ENCODE results near the gene DCDC2C.
"Not testable (repeated sequence)": the region's sequence is repeated elsewhere in the genome, so short reads cannot be mapped to it uniquely, and the experiment has no call there.

Gene DCDC2C

DNA sequence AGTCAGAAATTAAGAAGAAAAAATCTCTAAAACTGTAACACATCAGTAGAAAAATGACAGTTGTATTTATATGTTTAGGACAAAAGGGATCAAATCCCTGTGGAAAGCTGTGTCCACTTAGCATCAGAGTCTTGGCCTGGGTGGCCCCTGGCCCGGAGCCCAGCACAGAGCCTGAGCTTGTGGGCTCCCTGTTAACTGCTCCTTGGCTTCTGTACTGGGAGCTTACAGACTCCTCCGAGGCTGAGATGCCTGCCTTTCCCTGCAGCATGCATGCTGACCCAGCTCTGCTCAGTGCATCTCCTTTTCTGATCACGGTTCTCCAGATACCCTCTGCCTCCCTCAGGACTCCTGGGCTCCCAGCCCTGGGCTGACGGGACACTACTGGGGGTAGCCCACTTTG is 98.1 kb downstream of the DCDC2C start:
- in situ Hi-C loops (cut with HindIII; ENCODE audit: low sequenced_read_pairs): no loop called here
- TF ChIP-seq CTCF (IDR thresholded peaks at IDR 0.05; ENCODE audit: low read depth, low read length): no peak
- no peak overlapping the region for H3K4me3 ChIP-seq (ENCODE audit: low read depth, low read length)
- DNase-seq (ENCODE audit: low read depth, low spot score): no peak

- TF ChIP-seq CTCF (IDR thresholded peaks at IDR 0.05; ENCODE audit: low read depth, low read length): peak; percentile 27
- no peak overlapping the region for H3K4me3 ChIP-seq (ENCODE audit: low read depth, low read length)
- no peak for DNase-seq (ENCODE audit: low read depth, low spot score)
- in situ Hi-C loops (cut with HindIII; ENCODE audit: low sequenced_read_pairs): no loop called here
These were observed 102.0 kb downstream of the DCDC2C start for GRCh38 chr2:3805201-3805939.

GRCh38 chr2:3806168-3806567 is 102.8 kb downstream of the DCDC2C start:
- in situ Hi-C loops (cut with HindIII; ENCODE audit: low sequenced_read_pairs): no loop called here
- no peak overlapping the region for H3K4me3 ChIP-seq (ENCODE audit: low read depth, low read length)
- DNase-seq (ENCODE audit: low read depth, low spot score): no peak
- TF ChIP-seq CTCF (IDR thresholded peaks at IDR 0.05; ENCODE audit: low read depth, low read length): no peak

GRCh38 chr2:3806730-3807129 is 103.4 kb downstream of the DCDC2C start:
- H3K4me3 ChIP-seq (ENCODE audit: low read depth, low read length): no peak overlapping the region
- in situ Hi-C loops (cut with HindIII; ENCODE audit: low sequenced_read_pairs): no loop called here
- no peak for DNase-seq (ENCODE audit: low read depth, low spot score)
- no peak for TF ChIP-seq CTCF (IDR thresholded peaks at IDR 0.05; ENCODE audit: low read depth, low read length)

- TF ChIP-seq CTCF (IDR thresholded peaks at IDR 0.05; ENCODE audit: low read depth, low read length): no peak
- in situ Hi-C loops (cut with HindIII; ENCODE audit: low sequenced_read_pairs): no loop called here
- DNase-seq (ENCODE audit: low read depth, low spot score): peak; percentile 12
- H3K4me3 ChIP-seq (ENCODE audit: low read depth, low read length): no peak overlapping the region
These were observed 104.5 kb downstream of the DCDC2C start for GRCh38 chr2:3807853-3808252.

- in situ Hi-C loops (cut with HindIII; ENCODE audit: low sequenced_read_pairs): no loop called here
- TF ChIP-seq CTCF (IDR thresholded peaks at IDR 0.05; ENCODE audit: low read depth, low read length): no peak
- no peak for DNase-seq (ENCODE audit: low read depth, low spot score)
- H3K4me3 ChIP-seq (ENCODE audit: low read depth, low read length): no peak overlapping the region
These were observed 111.4 kb downstream of the DCDC2C start for GRCh38 chr2:3814706-3815245.

DNA sequence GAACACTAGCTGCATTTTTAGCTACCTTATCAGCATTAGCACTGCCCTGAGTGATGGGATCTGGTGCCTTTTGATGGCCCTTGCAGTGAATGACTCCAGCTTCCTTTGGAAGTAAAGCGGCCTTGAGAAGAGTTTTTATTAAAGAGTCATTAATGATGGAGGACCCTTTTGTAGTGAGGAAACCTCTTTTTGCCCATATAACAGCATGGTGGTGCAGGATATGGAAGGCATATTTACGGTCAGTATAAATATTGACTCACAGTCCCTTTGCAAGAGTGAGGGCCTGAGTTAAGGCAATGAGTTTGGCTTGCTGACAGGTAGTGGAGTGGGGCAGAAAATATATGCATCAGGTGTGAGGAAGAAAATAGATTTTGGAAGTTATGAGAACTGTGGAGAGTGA is 113.8 kb downstream of the DCDC2C start:
- in situ Hi-C loops (cut with HindIII; ENCODE audit: low sequenced_read_pairs); H3K4me3 ChIP-seq (ENCODE audit: low read depth, low read length); DNase-seq (ENCODE audit: low read depth, low spot score): not testable (repeated sequence)

All from astrocyte of the spinal cord (primary cell).